Adipocyte (in vitro differentiated cells): ENCODE data around the gene SERPINB5.

Experiments
- DNase-seq: peaks from one replicate; pipeline ENCODE4 v3.0.0-alpha.2; 2015; ENCODE audit warnings: low read depth
- H3K27me3 ChIP-seq: replicated peaks from 2 replicates; pipeline ENCODE4 v1.7.0; 2013; ENCODE audit warnings: mild to moderate bottlenecking, low read length, moderate library complexity; ENCODE audit not compliant: control insufficient read depth, insufficient read depth
- H3K36me3 ChIP-seq: 2 replicates; pipeline ENCODE4 v1.7.0; 2013; ENCODE audit warnings: low read length, mild to moderate bottlenecking, moderate library complexity; ENCODE audit not compliant: control insufficient read depth, insufficient read depth, severe bottlenecking
- H3K4me1 ChIP-seq: 2 replicates; pipeline ENCODE4 v1.7.0; 2013; ENCODE audit warnings: mild to moderate bottlenecking, low read length, moderate library complexity; ENCODE audit not compliant: control insufficient read depth, insufficient read depth
- H3K4me3 ChIP-seq: 2 replicates; pipeline ENCODE4 v1.7.0; 2013; ENCODE audit warnings: mild to moderate bottlenecking, low read length, moderate library complexity
- H3K9ac ChIP-seq: 2 replicates; pipeline ENCODE4 v1.7.0; 2013; ENCODE audit warnings: mild to moderate bottlenecking, low read length, moderate library complexity
- H3K9me3 ChIP-seq: 2 replicates; pipeline ENCODE4 v1.7.0; 2013; ENCODE audit warnings: mild to moderate bottlenecking, low read length, moderate library complexity; ENCODE audit not compliant: control insufficient read depth

Gene SERPINB5

DNA sequence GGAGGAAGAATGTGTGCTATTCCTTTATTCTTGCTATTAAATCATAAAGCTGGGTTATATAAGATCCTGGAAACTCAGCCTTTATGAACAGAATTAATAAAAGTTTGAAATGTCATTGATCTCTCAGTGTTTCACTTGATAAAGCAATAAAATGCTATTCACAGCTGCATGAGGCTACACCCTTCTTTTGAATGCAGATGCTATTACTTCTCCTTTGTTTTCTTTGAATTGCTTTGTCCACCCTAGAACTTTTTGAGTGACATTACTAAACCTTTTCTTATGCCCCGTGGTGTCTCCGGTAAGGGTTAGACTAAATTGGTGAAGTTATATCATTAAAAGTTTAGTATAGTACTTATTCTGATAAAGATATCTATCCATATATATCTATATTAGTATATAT lies 18.9 kb downstream of the SERPINB5 start:
- Histone ChIP-seq H3K9me3 (no peaks in the 10 kb centered on the region), H3K36me3 (no peaks in the 10 kb centered on the region), H3K27me3 (peaks cover 3% of the 10 kb centered on the region), H3K4me1 (no peaks in the 10 kb centered on the region), H3K4me3 (no peak overlapping the region), H3K9ac (no peak overlapping the region)
- no peak for DNase-seq

DNA sequence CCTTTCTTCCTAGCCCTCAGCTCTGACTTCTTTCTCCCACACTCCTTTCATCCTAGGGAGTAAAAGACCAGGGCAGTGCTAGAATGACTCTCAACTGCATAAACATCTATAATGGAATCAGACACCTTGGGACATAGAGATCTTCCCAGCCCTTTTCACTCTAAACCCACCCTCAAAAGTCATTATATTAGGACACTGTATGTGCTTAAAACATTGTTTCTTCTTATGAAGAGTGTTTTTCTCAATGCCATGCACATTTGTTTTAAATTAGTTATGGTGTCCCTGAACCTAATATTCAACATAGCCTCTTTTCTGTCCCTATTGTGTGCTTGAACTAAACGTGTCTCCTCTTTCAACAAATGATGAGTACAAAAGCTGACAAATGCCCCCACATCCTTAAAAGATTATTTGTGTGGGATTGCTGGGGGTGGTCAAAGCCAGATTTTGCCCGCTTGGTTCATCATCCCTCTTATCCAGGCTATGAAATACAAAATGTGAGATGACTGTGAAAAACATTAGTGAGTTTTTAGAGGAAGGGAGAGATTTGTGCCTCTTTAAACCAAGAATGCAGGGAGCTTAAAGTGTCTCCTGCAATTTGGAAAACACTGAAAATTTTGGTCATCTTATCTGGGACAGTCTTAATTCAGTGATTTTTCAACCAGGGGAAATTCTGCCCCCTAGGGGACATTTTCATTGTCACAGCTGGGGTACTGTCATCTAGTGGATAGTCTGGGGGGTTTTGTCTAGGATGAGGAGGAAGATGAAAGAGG lies 29.0 kb downstream of the SERPINB5 start:
- Histone ChIP-seq H3K4me1 (peaks cover 5% of the 10 kb centered on the region), H3K4me3 (no peak overlapping the region), H3K27me3 (peaks cover 14% of the 10 kb centered on the region), H3K36me3 (no peaks in the 10 kb centered on the region), H3K9ac (no peak overlapping the region), H3K9me3 (no peaks in the 10 kb centered on the region)
- peak; percentile 66 for DNase-seq

DNA sequence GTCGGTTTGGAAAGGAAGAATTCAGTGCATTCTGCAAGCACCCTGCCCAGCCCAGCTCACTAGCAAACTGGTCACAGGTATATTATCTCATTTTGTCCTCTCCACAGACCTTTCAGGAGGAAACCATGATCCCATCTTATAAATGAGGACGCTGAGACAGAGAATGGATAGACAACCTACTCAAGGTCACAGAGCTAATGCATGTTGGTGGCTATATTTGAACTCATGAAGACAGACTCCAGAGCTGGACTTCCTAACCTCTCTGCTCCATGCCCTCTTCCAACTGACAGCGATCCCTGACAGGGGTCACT lies 29.5 kb downstream of the SERPINB5 start:
- no peaks in the 10 kb centered on the region for H3K9me3 ChIP-seq
- peaks cover 16% of the 10 kb centered on the region for H3K27me3 ChIP-seq
- no peak overlapping the region for H3K9ac ChIP-seq
- H3K4me1 ChIP-seq = peaks cover 5% of the 10 kb centered on the region
- H3K36me3 ChIP-seq = no peaks in the 10 kb centered on the region
- no peak for DNase-seq
- no peak overlapping the region for H3K4me3 ChIP-seq

DNA sequence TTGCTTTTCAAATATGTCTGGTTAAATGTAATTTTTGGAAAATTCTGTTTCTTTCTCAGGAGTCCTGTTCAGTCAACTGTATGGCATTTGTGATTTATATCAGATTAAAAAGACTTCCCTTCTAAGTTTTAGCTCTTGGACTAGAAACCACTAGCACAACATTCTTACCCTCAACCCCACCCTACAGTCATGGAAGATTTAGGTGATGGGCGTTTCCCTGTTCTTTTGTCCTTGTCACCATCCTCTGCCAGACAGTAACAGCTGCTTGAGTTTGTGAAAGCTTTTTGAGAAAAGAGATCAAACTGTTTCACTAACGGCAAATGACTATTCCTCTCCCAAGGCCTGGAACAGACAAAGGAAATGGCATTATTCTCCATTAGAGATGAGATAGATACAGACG lies 31.8 kb downstream of the SERPINB5 start:
- Histone ChIP-seq H3K4me3 (no peak overlapping the region), H3K27me3 (peaks cover 14% of the 10 kb centered on the region), H3K36me3 (no peaks in the 10 kb centered on the region), H3K9ac (no peak overlapping the region), H3K4me1 (peaks cover 5% of the 10 kb centered on the region), H3K9me3 (no peaks in the 10 kb centered on the region)
- peak; percentile 47 for DNase-seq

- Histone ChIP-seq H3K4me3 (no peak overlapping the region), H3K9me3 (no peaks in the 10 kb centered on the region), H3K27me3 (peaks cover 6% of the 10 kb centered on the region), H3K4me1 (peaks cover 5% of the 10 kb centered on the region), H3K36me3 (no peaks in the 10 kb centered on the region), H3K9ac (no peak overlapping the region)
- peak; percentile 81 for DNase-seq
Observed at GRCh38 chr18:63511285-63511684, 34.5 kb downstream of the SERPINB5 start.

- peaks cover 6% of the 10 kb centered on the region for H3K27me3 ChIP-seq
- H3K9me3 ChIP-seq = no peaks in the 10 kb centered on the region
- H3K4me1 ChIP-seq = no peaks in the 10 kb centered on the region
- DNase-seq = no peak
- H3K9ac ChIP-seq = no peak overlapping the region
- H3K4me3 ChIP-seq = no peak overlapping the region
- H3K36me3 ChIP-seq = no peaks in the 10 kb centered on the region
Observed at GRCh38 chr18:63514326-63514725, 37.6 kb downstream of the SERPINB5 start.

DNA sequence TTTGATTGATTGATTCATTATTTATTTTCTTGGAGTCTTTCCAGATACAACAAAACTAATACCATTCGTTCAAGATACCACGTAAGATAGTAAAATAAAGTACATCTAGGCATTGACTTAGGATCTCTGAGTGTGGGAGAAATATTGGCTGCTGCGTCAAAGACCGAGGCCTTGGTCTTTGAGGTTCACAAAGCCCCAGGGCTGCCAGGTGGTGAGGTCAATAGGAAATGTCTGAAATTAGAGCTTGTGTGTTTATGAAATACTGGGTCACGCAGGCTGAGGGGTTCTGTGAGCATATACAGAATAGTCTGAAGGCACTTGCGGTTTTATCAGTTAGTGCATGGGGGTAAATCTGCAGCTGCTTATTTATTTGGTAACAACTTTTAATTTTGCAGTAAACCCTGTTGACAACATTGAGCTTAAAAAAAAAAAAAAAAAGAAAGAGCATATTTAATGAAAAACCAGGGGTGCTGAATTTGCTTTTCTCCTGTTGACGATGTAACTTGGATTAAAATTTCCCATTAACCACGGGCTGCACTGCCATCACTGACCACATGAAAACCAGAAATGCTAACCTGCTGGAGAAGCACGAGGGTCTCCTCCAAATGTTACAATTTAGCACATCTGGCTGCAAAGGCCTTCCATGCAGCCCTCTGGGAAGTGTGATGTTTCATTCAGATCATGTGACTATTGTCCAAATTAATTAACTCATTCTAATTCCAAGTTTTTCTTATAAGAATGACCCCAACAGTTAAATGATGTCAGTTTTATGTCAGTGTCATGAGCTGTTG lies 38.3 kb downstream of the SERPINB5 start:
- DNase-seq = no peak
- no peaks in the 10 kb centered on the region for H3K4me1 ChIP-seq
- no peaks in the 10 kb centered on the region for H3K9me3 ChIP-seq
- peaks cover 6% of the 10 kb centered on the region for H3K27me3 ChIP-seq
- H3K4me3 ChIP-seq = no peak overlapping the region
- no peak overlapping the region for H3K9ac ChIP-seq
- no peaks in the 10 kb centered on the region for H3K36me3 ChIP-seq

DNA sequence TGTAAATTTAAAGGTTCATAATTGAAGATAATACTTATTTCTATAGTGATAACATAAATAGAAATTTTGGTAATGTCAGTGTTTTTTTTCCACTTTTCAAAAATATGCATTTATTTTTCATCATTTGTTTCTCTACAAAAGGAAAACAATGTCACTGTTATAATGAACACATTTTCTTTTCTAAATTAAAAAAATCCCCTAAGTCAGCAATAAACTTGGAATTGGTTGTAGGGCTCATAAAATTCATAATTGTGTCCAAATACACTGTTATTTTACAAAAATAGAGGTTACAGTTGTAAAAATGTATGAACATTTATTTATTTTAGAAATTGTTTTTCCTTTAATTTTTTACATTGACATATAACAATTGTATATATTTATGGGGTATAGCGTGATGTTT lies 39.0 kb downstream of the SERPINB5 start:
- H3K9ac ChIP-seq = no peak overlapping the region
- H3K36me3 ChIP-seq = no peaks in the 10 kb centered on the region
- H3K9me3 ChIP-seq = no peaks in the 10 kb centered on the region
- no peak overlapping the region for H3K4me3 ChIP-seq
- no peak for DNase-seq
- peaks cover 1% of the 10 kb centered on the region for H3K27me3 ChIP-seq
- no peaks in the 10 kb centered on the region for H3K4me1 ChIP-seq

DNA sequence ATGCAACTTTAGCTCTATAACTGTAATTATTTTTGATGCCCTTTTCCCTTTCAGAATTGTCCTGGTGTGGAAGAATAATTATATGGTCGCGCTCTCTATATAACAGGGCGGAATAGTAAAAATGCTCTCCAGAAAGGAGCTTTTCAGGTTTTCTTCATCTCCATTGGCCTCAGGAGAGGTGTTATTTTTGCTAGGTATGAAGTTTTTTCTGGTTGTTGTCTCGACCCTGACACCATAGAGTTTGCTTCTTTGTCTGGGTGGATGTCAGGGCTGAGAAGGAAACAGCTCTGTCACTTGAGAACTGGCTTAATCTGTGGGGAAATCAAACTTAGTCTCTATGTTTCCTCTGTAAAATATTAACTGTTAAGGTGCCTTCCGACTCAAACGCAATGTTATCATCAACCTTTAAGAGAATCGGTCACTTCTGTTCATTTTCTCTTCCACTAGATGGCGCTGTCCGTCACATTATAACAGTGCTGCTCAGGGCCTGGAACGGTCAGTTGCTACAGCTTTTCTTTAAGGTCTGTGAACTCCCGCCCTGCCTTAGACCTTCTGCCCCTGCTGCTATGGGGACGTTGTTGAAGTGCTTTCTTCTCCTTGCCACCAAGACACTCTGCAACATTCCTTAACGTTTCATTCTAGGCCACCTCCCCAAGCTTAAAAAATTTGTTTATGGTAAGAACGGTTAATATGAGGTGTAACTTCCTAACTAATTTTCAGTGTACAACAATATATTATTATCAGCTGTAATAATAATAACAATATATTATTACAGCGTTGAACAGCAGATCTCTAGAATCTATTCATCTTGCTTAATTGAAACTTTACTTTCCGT lies 41.6 kb downstream of the SERPINB5 start:
- Histone ChIP-seq H3K27me3 (no peaks in the 10 kb centered on the region), H3K4me1 (no peaks in the 10 kb centered on the region), H3K9ac (no peak overlapping the region), H3K9me3 (no peaks in the 10 kb centered on the region), H3K4me3 (no peak overlapping the region), H3K36me3 (no peaks in the 10 kb centered on the region)
- peak; percentile 94 for DNase-seq

GRCh38 chr18:63520053-63520685 lies 43.4 kb downstream of the SERPINB5 start:
- Histone ChIP-seq H3K9ac (no peak overlapping the region), H3K9me3 (no peaks in the 10 kb centered on the region), H3K4me1 (no peaks in the 10 kb centered on the region), H3K4me3 (no peak overlapping the region), H3K27me3 (no peaks in the 10 kb centered on the region), H3K36me3 (no peaks in the 10 kb centered on the region)
- no peak for DNase-seq

- Histone ChIP-seq H3K9ac (no peak overlapping the region), H3K27me3 (no peaks in the 10 kb centered on the region), H3K9me3 (no peaks in the 10 kb centered on the region), H3K36me3 (no peaks in the 10 kb centered on the region), H3K4me1 (no peaks in the 10 kb centered on the region), H3K4me3 (no peak overlapping the region)
- no peak for DNase-seq
Observed at GRCh38 chr18:63523660-63524059, 46.9 kb downstream of the SERPINB5 start.
